Activated naive CD8-positive, alpha-beta T cell treated with anti-CD3 and anti-CD28 coated beads, Interleukin-2, amount 50 U/mL, for 24 hours (primary cell): ENCODE measurements around the gene TMEM126B.
A peak's percentile ranks its signal among the peaks of the same experiment; 100 is the strongest.
"Not testable (repeated sequence)": the region's sequence is repeated elsewhere in the genome, so short reads cannot be mapped to it uniquely, and the experiment has no call there.

Experiments used
- ATAC-seq: fragments of 150-1000 bp; cut with Tn5 transposase; one replicate; pipeline ENCODE4 v1.10.0; 2021
- DNase-seq: peaks from one replicate; pipeline ENCODE4 v3.0.0; 2021
- H3K27ac Mint-ChIP-seq: one replicate; pipeline ENCODE4 v1.8.0; 2021; ENCODE audit warnings: mild to moderate bottlenecking, mixed read lengths
- H3K27me3 Mint-ChIP-seq: one replicate; pipeline ENCODE4 v1.8.0; 2021; ENCODE audit warnings: mixed read lengths
- H3K36me3 Mint-ChIP-seq: one replicate; pipeline ENCODE4 v1.8.0; 2021; ENCODE audit warnings: low read depth, mixed read lengths
- H3K4me1 Mint-ChIP-seq: one replicate; pipeline ENCODE4 v1.8.0; 2021; ENCODE audit warnings: mixed read lengths
- H3K4me3 Mint-ChIP-seq: one replicate; pipeline ENCODE4 v1.8.0; 2021; ENCODE audit warnings: mild to moderate bottlenecking, moderate library complexity, mixed read lengths
- H3K9me3 Mint-ChIP-seq: one replicate; pipeline ENCODE4 v1.8.0; 2021; ENCODE audit warnings: mixed read lengths

The TMEM126B gene

DNA sequence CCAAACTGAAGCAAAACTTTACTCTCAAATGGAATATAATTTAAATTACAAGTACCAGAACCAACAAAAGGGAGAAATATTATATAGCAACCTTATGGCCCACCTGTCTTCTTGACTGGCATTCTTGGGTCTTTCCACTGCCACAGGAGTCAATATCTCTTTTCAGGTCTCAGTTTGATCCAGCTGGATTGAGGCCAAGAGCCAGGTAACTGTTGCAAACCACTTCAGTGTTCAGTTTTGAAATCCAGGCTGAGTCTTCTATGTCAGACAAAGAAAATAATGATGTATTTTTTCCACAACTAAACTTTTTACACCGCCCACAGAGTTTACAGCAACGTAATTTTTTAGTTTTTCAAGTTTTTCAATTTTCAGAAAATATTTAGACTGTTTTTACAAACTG is 1.9 kb upstream of the TMEM126B start:
- H3K4me1 Mint-ChIP-seq: peaks cover 33% of the 10 kb centered on the region
- peak overlapping the region; percentile 90 for H3K27ac Mint-ChIP-seq
- peak overlapping the region; percentile 96 for H3K4me3 Mint-ChIP-seq
- no peak for ATAC-seq
- no peaks in the 10 kb centered on the region for H3K27me3 Mint-ChIP-seq
- no peak for DNase-seq
- H3K36me3 Mint-ChIP-seq: peaks cover 7% of the 10 kb centered on the region
- no peaks in the 10 kb centered on the region for H3K9me3 Mint-ChIP-seq

DNA sequence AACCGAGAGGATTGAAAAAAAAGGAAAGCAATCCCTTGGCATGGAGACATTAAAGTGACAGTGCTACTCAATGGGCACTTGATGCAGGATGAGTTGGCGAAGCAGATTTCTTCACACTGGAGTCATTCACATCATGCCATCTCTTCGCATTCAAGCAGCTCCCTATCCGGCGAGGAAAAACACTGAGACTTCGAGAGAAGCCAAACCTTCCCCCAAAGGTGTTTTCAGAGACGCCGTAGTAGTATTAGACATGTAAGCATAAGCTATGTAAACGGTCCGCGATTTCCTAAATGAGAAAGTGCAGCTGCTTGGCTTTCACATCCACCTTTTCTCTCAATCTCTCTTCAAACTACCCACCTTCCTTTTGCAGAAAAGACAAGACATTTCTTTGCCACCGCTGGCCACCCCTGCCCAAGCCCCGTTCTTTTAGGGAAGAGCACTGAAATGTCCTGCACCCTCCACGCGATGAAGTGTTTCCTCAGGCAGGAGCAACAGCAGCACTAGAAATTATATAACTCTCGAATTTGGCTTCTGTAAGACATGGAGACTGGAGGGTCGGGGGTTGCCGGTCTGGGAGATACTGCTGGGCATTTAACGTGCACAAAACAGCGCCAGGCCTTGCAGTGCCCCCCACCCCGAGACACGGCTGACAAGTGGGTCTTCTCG is 928 bp upstream of the TMEM126B start, which contains the start of gene DLG2:
TSS of gene DLG2 (minus strand) at position 13 of the 666 bp plus-strand sequence.
- no peaks in the 10 kb centered on the region for H3K27me3 Mint-ChIP-seq
- ATAC-seq (no peak), DNase-seq (no peak)
- no peaks in the 10 kb centered on the region for H3K9me3 Mint-ChIP-seq
- H3K27ac Mint-ChIP-seq: peak within 1 kb of the TSS; percentile 90
- H3K36me3 Mint-ChIP-seq: peaks cover 10% of the 10 kb centered on the region
- H3K4me1 Mint-ChIP-seq: peaks cover 33% of the 10 kb centered on the region
- H3K4me3 Mint-ChIP-seq: peak within 1 kb of the TSS; percentile 96

DNA sequence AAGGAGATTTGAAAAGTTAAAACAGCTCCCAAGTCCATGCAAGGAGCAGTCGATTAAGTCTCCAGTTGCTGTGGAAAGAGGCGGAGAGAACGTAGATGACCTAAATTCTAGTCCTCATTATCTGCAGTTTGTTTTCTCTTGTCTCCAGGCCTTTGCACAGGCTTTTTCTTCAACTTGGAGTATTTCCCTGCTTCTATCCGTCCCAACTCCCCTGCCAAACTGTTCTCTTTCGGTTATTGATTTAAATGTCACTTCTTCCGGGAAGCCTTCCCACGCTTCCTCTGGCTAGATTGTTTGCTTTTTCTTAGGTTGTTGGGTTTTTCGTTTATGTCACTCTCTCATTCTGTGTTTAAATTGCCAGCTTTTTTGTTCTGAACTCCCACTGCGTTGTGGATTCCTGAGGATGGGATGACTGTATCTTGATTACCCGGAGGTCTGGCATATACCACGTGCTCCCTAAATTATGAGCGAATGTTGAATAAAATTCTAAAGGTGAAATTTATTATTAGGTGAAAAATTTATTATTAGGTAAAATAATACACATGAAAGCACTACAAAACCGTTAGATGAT is 463 bp downstream of the TMEM126B start:
- H3K36me3 Mint-ChIP-seq: peaks cover 17% of the 10 kb centered on the region
- H3K9me3 Mint-ChIP-seq: no peaks in the 10 kb centered on the region
- peak; percentile 13 for DNase-seq
- peak overlapping the region; percentile 96 for H3K4me3 Mint-ChIP-seq
- H3K27ac Mint-ChIP-seq: peak overlapping the region; percentile 90
- no peaks in the 10 kb centered on the region for H3K27me3 Mint-ChIP-seq
- peaks cover 33% of the 10 kb centered on the region for H3K4me1 Mint-ChIP-seq
- ATAC-seq: no peak

DNA sequence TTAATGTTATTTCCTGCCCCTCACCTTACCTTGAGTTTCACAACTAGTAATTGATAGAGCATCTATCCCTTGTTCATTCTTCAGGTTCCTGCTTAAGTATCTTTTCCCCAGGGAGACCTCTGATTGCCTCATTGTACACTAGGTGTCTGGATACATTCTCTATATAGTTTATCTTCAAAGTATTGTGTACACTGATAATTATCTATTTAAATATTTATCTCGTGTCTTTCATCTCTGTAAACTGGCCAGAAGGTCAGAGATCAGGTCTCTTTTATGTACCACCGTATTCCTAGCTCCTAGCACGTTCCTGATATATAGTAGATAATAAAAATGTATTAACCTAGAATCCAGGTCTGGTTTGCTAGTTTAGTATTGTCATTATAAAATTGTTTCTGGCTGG is 6.4 kb downstream of the TMEM126B start:
- Mint-ChIP-seq H3K36me3 (peaks cover 37% of the 10 kb centered on the region), H3K27me3 (no peaks in the 10 kb centered on the region)
- no peak for ATAC-seq

DNA sequence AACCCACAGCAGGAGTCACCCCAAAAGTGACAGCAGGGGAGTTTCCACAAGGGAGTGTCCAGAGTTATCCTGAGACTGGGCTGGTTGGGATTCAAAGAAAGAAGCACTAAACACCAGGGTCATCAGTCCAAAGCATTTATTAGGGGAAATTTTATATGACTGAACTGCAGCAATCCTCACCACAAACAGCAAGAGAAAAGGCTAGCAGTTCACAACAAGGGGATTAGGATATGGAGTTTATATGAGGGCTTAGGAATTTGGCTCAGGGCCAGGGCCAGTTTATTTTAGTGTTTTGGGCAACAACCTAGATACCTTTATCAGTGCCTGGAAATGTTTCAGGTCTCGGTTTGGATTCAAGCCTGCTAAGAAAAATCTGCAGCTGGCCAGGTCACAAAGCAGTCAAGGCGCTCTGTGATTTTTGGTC is 14.8 kb downstream of the TMEM126B start:
- Mint-ChIP-seq H3K27ac (no peak overlapping the region), H3K4me3 (no peak overlapping the region), H3K27me3 (peaks cover 11% of the 10 kb centered on the region), H3K9me3 (no peaks in the 10 kb centered on the region), H3K4me1 (peaks cover 8% of the 10 kb centered on the region), H3K36me3 (peaks cover 6% of the 10 kb centered on the region)
- DNase-seq: no peak
- no peak for ATAC-seq

More for the DNA sequence above, 6.4 kb downstream of the TMEM126B start:
- Mint-ChIP-seq H3K4me3 (no peak overlapping the region), H3K9me3 (no peaks in the 10 kb centered on the region), H3K4me1 (peaks cover 8% of the 10 kb centered on the region), H3K27ac (no peak overlapping the region)
- DNase-seq: no peak

DNA sequence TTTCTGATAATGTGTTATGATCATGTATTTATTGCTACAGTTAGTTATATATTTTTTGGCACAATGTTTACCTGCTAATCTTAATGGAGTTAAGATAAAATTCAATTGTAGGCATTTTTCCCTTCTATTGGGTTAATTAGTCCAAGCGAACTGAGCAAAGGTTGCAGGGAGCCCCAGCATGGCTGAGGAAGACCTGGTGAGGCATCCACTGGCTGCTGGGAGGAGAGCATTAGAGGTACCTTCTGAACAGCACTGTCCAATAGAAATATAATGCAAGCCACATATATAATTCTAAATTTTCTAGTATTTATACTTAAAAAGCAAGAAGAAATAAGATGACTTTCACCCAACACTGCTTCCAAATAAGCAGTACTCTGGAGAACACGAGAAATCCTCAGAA is 18.7 kb downstream of the TMEM126B start:
- Mint-ChIP-seq H3K4me1 (peaks cover 32% of the 10 kb centered on the region), H3K36me3 (peaks cover 10% of the 10 kb centered on the region), H3K27ac (peak overlapping the region; percentile 93), H3K4me3 (peak overlapping the region; percentile 97), H3K9me3 (no peaks in the 10 kb centered on the region), H3K27me3 (peaks cover 11% of the 10 kb centered on the region)
- ATAC-seq: no peak
- no peak for DNase-seq

DNA sequence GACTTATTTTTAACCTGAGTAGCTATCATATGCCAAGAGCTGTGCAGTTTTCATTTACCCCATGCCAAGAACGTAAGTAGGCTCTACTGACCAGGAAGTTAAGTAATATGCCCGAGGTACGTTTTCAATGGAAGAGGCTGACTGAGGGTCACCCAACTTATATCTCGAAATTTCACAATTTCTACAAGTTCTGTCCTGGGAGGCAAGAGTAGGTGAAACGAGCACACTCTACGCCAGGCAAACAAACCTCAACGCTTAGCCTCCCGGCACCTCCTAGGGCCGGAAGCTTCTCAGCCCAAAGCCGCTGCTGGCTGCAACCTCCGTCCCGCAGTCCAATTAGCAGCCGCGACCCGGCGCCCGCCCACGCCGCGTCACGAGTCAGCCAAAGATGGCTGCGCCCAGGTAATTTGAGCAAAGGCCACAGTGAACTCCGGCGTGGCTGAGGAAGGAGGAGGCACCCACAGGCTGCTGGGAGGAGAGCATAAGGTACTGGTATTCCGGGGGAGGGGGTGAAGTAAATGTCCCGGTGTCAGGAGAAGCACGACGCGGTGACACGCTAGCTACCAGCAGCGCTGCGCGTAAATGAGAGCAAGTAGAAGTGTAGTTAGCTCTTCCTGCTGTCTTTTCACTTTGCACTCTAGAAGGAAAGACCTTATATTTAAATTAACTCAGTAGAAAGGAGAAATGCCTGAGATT is 19.4 kb downstream of the TMEM126B start, which contains the start of gene TMEM126A:
TSS of gene TMEM126A (plus strand) at position 364 of the 696 bp plus-strand sequence. CDS start 2,289 bp downstream, outside the sequence.
- H3K4me1 Mint-ChIP-seq: peaks cover 34% of the 10 kb centered on the region
- ATAC-seq (peak; percentile 96), DNase-seq (peak; percentile 93)
- peak within 1 kb of the TSS; percentile 93 for H3K27ac Mint-ChIP-seq
- H3K36me3 Mint-ChIP-seq: peaks cover 14% of the 10 kb centered on the region
- peaks cover 11% of the 10 kb centered on the region for H3K27me3 Mint-ChIP-seq
- peak within 1 kb of the TSS; percentile 97 for H3K4me3 Mint-ChIP-seq
- no peaks in the 10 kb centered on the region for H3K9me3 Mint-ChIP-seq

DNA sequence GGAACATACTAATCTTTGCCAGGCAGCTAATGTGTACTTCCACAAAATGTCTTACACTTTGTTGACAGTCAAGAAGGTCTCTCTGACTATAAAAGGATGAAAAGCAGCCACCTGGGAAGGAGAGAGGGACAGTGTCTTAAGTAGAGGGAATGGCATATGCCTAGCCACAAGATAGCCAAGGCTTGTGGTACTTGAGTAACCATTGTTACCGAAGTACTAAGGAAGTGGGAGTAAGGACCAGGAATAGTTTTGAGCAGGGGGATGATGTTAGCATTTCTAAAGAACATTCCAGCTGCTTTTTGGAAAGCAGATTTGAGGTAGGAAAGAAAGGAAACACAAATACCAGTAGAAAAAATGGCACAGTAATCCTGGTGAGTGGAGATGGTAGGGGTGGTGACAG is 22.7 kb downstream of the TMEM126B start:
- peak overlapping the region; percentile 59 for H3K27ac Mint-ChIP-seq
- peaks cover 45% of the 10 kb centered on the region for H3K4me1 Mint-ChIP-seq
- DNase-seq: no peak
- H3K27me3 Mint-ChIP-seq: no peaks in the 10 kb centered on the region
- H3K36me3 Mint-ChIP-seq: peaks cover 26% of the 10 kb centered on the region
- ATAC-seq: no peak
- no peaks in the 10 kb centered on the region for H3K9me3 Mint-ChIP-seq
- no peak overlapping the region for H3K4me3 Mint-ChIP-seq

DNA sequence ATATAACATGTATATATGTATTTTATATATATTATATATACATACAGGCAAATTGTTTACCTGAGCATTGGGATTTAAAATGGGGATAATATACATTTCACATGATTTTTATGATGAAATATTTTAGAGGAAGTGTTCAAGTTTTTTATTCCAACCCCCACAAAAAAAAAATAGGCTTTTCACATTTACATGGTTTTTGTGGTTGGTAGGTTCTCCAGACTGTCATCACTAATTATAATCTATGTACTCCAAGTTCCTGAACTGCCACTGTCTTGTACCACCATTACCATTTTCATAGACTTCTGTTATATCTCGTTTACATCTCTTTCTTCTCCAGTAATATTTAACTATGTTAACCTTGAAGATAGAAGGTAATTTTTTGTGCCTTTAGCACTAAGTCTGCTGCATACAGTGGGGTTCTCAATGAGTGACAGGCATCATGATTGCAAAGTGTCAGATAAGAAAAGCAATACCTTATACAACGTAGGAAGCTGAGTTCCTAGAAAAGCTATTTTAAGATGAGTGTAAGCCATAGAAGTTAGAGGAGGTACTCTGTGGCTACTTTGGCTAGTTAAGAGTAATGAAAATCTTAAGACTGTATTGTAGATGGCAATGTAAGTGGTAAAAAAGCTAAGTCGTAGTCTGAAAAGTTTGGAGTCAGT is 24.5 kb downstream of the TMEM126B start:
- peaks cover 47% of the 10 kb centered on the region for H3K4me1 Mint-ChIP-seq
- H3K4me3 Mint-ChIP-seq: no peak overlapping the region
- no peaks in the 10 kb centered on the region for H3K9me3 Mint-ChIP-seq
- peaks cover 38% of the 10 kb centered on the region for H3K36me3 Mint-ChIP-seq
- DNase-seq (no peak), ATAC-seq (no peak)
- no peaks in the 10 kb centered on the region for H3K27me3 Mint-ChIP-seq
- H3K27ac Mint-ChIP-seq: peak overlapping the region; percentile 30

DNA sequence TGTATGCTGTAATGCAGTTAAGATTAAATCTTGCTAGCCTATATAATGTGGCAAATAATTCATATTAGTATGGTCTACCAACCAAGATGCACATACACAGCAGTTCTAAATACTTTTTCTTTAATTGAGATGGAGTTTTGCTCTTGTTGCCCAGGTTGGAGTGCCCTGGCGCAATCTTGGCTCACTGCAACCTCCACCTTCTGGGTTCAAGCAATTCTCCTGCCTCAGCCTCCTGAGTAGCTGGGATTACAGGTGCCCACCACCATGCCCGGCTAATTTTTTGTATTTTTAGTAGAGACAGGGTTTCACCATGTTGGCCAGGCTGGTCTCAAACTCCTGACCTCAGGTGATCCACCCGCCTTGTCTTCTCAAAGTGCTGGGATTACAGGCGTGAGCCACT is 25.9 kb downstream of the TMEM126B start:
- not testable (repeated sequence) for ATAC-seq, H3K4me3 Mint-ChIP-seq, DNase-seq, H3K9me3 Mint-ChIP-seq, H3K27ac Mint-ChIP-seq, H3K27me3 Mint-ChIP-seq
- peaks cover 50% of the 10 kb centered on the region for H3K36me3 Mint-ChIP-seq
- peaks cover 46% of the 10 kb centered on the region for H3K4me1 Mint-ChIP-seq

DNA sequence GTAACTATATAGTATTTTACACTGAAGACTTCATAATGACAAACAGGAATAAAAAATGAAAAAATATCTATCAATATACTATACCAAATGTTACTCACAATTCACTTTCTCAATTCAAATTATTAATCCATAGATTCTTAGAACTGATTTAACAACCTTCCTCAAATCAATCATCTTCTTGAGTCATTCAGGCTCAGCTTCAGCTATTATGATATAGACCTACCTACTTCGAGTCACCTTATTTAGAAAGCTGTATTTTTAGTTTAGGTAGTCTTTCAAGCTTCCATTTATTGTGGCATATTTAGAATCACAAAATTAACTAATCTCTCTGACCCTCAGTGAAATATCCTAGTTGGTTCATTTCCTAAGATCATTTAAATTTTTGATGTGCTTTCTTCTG is 28.4 kb downstream of the TMEM126B start:
- Mint-ChIP-seq H3K27me3 (no peaks in the 10 kb centered on the region), H3K4me3 (no peak overlapping the region), H3K9me3 (no peaks in the 10 kb centered on the region), H3K36me3 (peaks cover 65% of the 10 kb centered on the region), H3K27ac (peak overlapping the region; percentile 3), H3K4me1 (peaks cover 55% of the 10 kb centered on the region)
- ATAC-seq: no peak
- no peak for DNase-seq

DNA sequence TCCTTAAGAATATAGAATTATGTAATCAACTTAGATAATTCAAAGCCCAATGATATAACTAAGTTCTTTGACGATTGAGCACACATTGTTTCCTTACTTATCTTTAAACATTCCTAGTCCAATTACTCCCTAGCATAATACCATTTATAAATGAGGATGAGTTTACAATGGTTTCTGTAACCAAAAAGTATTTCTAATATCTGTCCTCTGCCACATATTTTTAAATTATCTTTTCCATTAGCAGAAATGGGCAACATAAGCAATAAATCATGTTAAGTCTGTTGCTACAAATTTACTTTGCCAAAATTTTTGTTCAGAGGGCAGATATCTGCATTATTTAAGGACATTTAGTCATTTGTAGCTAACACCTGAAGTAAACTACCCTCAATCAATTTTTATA is 29.8 kb downstream of the TMEM126B start:
- Mint-ChIP-seq H3K36me3 (peaks cover 63% of the 10 kb centered on the region), H3K27me3 (no peaks in the 10 kb centered on the region), H3K4me1 (peaks cover 54% of the 10 kb centered on the region), H3K9me3 (no peaks in the 10 kb centered on the region), H3K4me3 (no peak overlapping the region), H3K27ac (peak overlapping the region; percentile 42)
- ATAC-seq (no peak), DNase-seq (no peak)

DNA sequence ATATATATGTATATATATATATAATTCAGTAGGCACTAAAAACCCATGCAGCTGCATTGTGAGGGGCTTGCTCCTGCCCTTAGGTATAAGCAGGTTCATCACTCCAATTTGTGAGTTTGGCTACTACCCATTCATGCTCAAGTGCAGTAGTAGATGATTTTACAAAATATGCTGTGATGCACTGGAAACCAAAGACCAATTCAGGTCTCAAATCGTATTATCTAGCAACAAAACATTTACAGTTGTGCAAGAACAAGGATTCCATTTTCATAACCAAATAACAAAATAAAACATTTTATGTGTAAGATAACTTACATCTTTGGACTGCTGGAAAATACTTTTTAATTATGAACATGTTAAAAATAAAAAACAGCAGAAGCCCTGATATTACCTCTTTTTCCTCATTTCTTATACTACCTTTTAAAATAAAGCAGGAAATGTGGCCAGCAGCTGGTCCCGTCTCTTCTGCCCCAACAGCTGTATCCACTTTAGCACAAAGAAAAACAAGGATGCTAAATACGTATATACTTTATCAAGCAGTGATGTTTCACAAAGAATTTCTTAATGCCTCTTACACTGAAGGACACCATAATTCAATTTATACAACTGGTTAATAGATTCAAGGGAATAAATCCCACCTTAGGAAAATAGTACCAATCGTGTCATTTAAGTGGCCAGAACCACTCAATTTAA is 33.7 kb downstream of the TMEM126B start:
- H3K4me1 Mint-ChIP-seq: peaks cover 57% of the 10 kb centered on the region
- H3K4me3 Mint-ChIP-seq: peak overlapping the region; percentile 93
- DNase-seq (no peak), ATAC-seq (no peak)
- no peaks in the 10 kb centered on the region for H3K27me3 Mint-ChIP-seq
- H3K27ac Mint-ChIP-seq: peak overlapping the region; percentile 31
- peaks cover 55% of the 10 kb centered on the region for H3K36me3 Mint-ChIP-seq
- H3K9me3 Mint-ChIP-seq: no peaks in the 10 kb centered on the region
